Mucosa of descending colon (tissue), 3 donors: ENCODE data around the gene NOL4L. TPM values are rescaled to one million over a fixed set of nuclear protein-coding genes. Genes with fewer than 3 reads are reported as not detected.
"Not testable (repeated sequence)": the region's sequence is repeated elsewhere in the genome, so short reads cannot be mapped to it uniquely, and the experiment has no call there.

Source experiments
- ATAC-seq: fragments of 200-7000 bp; cut with Tn5 transposase; one replicate; pipeline ENCODE4 v1.9.1; 2020; ENCODE audit warnings: mild to moderate bottlenecking, moderate library complexity
- DNase-seq, 3 donors: peaks; one replicate each; pipeline ENCODE4 v3.0.0-alpha.2; 2020
- H3K36me3 ChIP-seq: fragments of 200-600 bp; one replicate; pipeline ENCODE4 v1.8.0; 2021; ENCODE audit warnings: low read depth, mild to moderate bottlenecking
- H3K4me1 ChIP-seq: fragments of 200-600 bp; one replicate; pipeline ENCODE4 v1.8.0; 2021; ENCODE audit warnings: low read depth, mild to moderate bottlenecking
- H3K4me3 ChIP-seq: fragments of 200-600 bp; one replicate; pipeline ENCODE4 v1.8.0; 2021; ENCODE audit warnings: mild to moderate bottlenecking
- H3K9me3 ChIP-seq: fragments of 200-600 bp; one replicate; pipeline ENCODE4 v1.8.0; 2021; ENCODE audit warnings: mild to moderate bottlenecking
- CTCF ChIP-seq: fragments of 200-600 bp; IDR thresholded peaks from one replicate; pipeline ENCODE4 v1.8.0; 2022; ENCODE audit warnings: antibody characterized with exemption, mild to moderate bottlenecking
- intact Hi-C, 2 donors: fragments of 100-400 bp; cut with DNase I in 1 of 2; cut with micrococcal nuclease in 1 of 2; formaldehyde crosslinking; loops; one replicate each; pipeline versions ENCODE4 v1.11.0 to v1.11.1; 2022; cut with DNase I, micrococcal nuclease
- total RNA-seq, 3 donors: library from RNA; stranded (reverse); fragmentation: NEBNext Ultra II Directional in 2 of 3; extraction: Animal tissue kit (Norgen Biotek cat#: 25700) in 2 of 3; gene quantifications; one replicate each; pipeline versions ENCODE4 v1.2.1 to v1.2.4, GENCODE V29; 2021 to 2023
- donor health status: DM: no; HTN: no; CAD: no; lungs with moderate emphysema.
- donor health status: DM: no; HTN: no; CAD: no.
- donor health status: DM: no; HTN: yes; CAD: no.

NOL4L gene
- total RNA-seq, 3 donors from 2014 or later, result 46.1 to 75.3 (median 55.1) TPM

DNA sequence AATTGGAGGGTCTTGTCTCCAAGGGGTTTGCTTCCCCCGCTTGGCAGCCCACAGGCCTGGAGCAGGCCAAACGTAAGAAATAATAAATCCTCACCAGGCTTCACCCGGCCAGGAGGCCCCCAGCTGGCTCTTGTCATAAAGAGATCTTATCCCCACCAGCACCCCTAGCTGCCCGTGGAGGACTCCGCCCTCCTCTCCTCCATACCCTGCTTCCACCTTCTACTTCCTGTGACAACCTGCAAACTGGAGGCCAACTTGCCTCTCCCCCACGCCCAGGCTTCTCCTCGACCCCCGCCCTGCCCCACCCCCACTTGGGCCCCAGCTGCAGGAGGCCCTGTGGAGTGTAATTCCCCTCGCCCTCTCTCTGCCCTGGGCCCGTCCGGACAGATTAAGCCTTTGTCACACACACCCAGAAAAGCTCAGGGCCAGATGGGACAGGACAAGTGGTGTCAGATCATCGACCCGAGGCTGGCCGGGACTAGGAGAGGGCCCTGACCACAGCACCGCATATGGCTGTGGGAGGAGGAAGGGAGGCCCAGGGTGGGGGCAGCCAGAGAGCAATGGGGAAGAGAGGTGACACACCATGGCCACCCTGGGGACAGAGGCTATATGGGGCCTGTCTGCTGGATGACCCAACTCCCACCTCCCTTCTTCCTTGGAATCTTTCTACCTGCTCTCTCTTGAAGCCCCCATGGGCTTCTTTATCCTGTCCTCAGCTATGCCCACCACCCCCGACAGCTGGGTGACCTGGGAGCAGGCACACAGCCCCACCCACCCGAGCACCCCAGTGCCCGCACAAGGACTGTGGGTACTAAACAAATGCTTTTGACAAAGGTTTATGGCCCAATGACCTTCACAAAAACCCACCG lies 3.9 kb downstream of the NOL4L start:
- DNase-seq (peak in 1 of 3 donors; percentile 61), ATAC-seq (no peak)
- Histone ChIP-seq H3K4me1 (peaks cover 4% of the 10 kb centered on the region), H3K36me3 (no peaks in the 10 kb centered on the region), H3K4me3 (no peak overlapping the region), H3K9me3 (no peaks in the 10 kb centered on the region)
- intact Hi-C loops, result no loop called here
- no peak for TF ChIP-seq CTCF

- peaks cover 4% of the 10 kb centered on the region for H3K4me1 ChIP-seq
- no peaks in the 10 kb centered on the region for H3K36me3 ChIP-seq
- H3K4me3 ChIP-seq, result no peak overlapping the region
- no peaks in the 10 kb centered on the region for H3K9me3 ChIP-seq
- no peak for ATAC-seq
- intact Hi-C loops, result no loop called here
- DNase-seq, result no peak
- TF ChIP-seq CTCF, result no peak
Observed at GRCh38 chr20:32580219-32580969, 4.7 kb downstream of the NOL4L start.

DNA sequence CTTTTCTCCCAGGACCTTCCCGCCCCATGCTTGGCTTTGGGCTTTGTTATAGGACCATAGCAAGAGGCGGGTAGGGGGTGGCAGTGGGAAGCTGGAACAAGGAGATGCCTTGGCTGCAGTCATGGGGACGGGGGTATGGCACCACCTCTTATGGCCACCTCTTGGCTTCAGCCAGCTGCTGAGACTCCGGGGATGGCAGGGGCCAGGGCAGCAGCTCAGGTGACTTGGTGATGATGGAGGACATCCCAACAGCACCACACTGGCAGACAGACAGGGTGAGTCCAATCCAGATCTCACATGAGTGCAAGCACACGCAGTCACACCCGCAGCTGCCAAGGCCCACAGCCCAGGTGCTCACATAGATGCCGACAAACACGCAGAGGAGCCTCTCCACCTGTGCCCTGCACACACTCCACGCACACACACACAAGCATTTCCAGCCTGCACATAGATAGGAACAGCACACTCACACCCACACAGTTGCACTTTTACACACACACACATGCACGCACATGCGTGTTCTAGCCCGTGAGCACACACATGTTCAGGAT lies 6.2 kb downstream of the NOL4L start:
- DNase-seq (no peak), ATAC-seq (no peak)
- no peak overlapping the region for H3K4me3 ChIP-seq
- TF ChIP-seq CTCF, result no peak
- intact Hi-C loops, result no loop called here
- H3K4me1 ChIP-seq, result no peaks in the 10 kb centered on the region
- no peaks in the 10 kb centered on the region for H3K9me3 ChIP-seq
- no peaks in the 10 kb centered on the region for H3K36me3 ChIP-seq

DNA sequence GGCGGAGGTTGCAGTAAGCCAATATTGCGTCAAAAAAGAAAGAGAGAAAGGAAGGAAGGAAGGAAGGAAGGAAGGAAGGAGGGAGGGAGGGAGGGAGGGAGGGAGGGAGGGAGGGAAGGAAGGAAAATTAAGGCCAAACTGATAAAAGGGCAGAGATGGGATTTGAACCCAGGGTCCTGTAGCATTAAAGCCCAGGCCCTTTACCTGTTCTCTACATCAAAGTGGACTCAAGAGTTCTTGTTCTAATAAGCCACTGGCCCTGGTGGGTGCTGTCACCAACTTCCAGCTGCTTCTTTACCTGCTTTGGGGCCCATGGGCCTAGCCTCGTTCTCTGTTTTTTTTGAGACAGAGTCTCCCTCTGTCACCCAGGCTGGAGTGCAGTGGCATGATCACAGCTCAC lies 7.1 kb downstream of the NOL4L start:
- H3K9me3 ChIP-seq, H3K4me3 ChIP-seq, ATAC-seq, DNase-seq, intact Hi-C loops, H3K36me3 ChIP-seq, H3K4me1 ChIP-seq: not testable (repeated sequence)

GRCh38 chr20:32577657-32578056 lies 7.5 kb downstream of the NOL4L start:
- H3K36me3 ChIP-seq, result no peaks in the 10 kb centered on the region

More at GRCh38 chr20:32577657-32578056, 7.5 kb downstream of the NOL4L start:
- DNase-seq (no peak), ATAC-seq (no peak)
- Histone ChIP-seq H3K4me1 (no peaks in the 10 kb centered on the region), H3K9me3 (no peaks in the 10 kb centered on the region), H3K4me3 (no peak overlapping the region)
- intact Hi-C loops, result no loop called here
- TF ChIP-seq CTCF, result no peak
